ENCODE data around the gene ARL4D.
"Not testable (repeated sequence)": the region's sequence is repeated elsewhere in the genome, so short reads cannot be mapped to it uniquely, and the experiment has no call there.

Gene ARL4D

DNA sequence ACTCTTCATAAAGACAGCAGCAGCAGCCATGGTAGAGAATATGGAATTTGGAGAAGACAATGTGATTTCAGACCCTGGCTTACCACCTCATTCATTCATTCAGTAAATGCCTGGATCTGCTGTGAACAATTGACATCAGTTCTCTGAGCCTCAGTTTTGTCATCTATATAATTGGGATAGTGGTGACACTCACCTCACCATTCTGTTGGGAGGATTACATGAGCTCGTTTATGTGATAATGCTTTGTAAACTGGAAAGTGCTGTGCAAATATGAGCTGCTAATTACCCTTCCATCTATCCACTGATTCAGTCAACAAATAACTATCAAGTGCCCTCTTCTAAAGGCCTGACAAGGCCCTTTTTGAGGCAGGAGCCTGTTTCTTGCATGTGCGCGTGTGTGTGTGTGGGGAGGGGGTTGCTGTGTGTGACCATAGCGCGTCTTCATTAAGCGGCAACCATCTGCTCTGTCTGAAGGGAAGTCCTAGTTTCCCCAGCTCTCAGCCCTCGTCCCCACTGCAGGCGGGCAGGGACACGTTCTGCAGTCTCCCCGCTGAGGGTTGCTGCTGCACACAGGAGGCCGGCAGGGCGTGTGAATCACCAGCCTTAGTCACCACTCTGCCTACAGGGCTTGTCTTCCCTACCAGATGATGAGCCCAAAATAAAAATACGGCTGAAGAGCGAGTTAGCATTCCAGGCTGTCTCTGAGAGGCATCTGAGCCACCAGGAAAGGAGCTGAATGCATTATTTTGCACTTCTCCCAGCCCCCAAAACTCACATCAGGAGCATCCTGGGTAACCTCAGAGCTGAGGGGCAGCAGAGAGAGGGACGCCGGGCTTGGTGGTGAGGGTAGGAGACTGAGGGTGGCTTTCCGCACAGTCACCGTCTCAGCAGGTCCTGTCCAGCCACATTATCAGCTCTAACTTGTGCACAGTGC is 19.9 kb downstream of the ARL4D start:
- H3K4me1 Mint-ChIP-seq (ENCODE audit: low read depth): no peaks in the 10 kb centered on the region
- no peaks in the 10 kb centered on the region for H3K9me3 Mint-ChIP-seq
- no peak overlapping the region for H3K4me3 Mint-ChIP-seq
- peaks cover 28% of the 10 kb centered on the region for H3K27me3 Mint-ChIP-seq
- DNase-seq: no peak
- no peaks in the 10 kb centered on the region for H3K36me3 Mint-ChIP-seq (ENCODE audit: low read depth)
- no peak overlapping the region for H3K27ac Mint-ChIP-seq

- not testable (repeated sequence) for DNase-seq; H3K27ac Mint-ChIP-seq; H3K36me3 Mint-ChIP-seq (ENCODE audit: low read depth); H3K4me3 Mint-ChIP-seq; H3K4me1 Mint-ChIP-seq (ENCODE audit: low read depth); H3K9me3 Mint-ChIP-seq
- H3K27me3 Mint-ChIP-seq: peaks cover 30% of the 10 kb centered on the region
These were observed 20.6 kb downstream of the ARL4D start for GRCh38 chr17:43419375-43419882.

DNA sequence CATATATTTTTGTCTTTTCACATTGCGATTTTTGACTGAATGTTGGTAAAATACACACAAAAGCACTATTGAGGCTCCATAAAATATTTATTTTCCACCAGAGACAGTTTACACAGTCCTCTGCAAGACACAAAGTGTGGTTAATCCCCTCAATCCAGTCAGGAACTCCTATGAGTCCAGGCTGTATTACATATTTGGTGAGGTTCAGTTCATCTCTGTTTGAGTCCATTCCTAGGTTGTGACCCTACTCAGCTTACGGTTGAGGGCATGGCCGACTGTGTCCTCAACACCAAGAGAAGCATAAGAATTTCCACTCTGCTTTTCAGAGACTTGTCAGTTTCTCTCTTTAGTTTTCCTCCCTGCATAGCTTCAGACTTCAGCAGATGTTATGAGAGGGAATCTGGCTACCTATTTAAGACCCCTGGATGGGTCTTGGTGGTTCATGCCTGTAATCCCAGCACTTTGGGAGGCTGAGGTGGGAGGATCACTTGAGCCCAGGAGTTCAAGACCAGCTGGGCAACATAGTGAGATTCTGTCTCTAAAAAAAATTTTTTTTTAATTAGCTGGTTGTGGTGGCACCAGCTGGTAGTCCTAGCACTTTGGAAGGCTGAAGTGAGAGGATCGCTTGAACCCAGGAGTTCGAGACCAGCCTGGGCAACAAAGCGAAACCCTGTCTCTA is 25.1 kb downstream of the ARL4D start:
- H3K9me3 Mint-ChIP-seq: no peaks in the 10 kb centered on the region
- no peak overlapping the region for H3K4me3 Mint-ChIP-seq
- peaks cover 31% of the 10 kb centered on the region for H3K27me3 Mint-ChIP-seq
- no peaks in the 10 kb centered on the region for H3K36me3 Mint-ChIP-seq (ENCODE audit: low read depth)
- DNase-seq: no peak
- H3K27ac Mint-ChIP-seq: no peak overlapping the region
- H3K4me1 Mint-ChIP-seq (ENCODE audit: low read depth): no peaks in the 10 kb centered on the region

GRCh38 chr17:43427362-43428043 is 28.7 kb downstream of the ARL4D start:
- Mint-ChIP-seq H3K4me3 (no peak overlapping the region), H3K9me3 (no peaks in the 10 kb centered on the region), H3K4me1 (ENCODE audit: low read depth) (no peaks in the 10 kb centered on the region), H3K27ac (no peak overlapping the region), H3K36me3 (ENCODE audit: low read depth) (no peaks in the 10 kb centered on the region), H3K27me3 (peaks cover 34% of the 10 kb centered on the region)
- no peak for DNase-seq

DNA sequence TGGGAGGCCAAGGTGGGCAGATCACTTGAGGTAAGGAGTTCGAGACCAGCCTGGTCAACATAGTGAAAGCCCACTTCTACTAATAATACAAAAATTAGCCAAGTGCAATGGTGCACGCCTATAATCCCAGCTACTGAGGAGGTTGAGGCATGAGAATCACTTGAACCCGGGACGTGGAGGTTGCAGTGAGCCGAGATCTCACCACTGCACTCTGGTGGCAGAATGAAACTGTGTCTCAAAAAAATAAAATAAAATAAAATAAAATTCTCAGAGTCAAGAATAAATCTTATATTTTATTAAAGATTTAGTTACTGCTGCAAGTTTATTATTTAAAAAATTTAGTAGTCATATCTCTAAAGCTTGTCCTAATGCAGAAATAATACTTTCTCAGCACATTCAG is 29.7 kb downstream of the ARL4D start:
- DNase-seq: no peak
- no peaks in the 10 kb centered on the region for H3K9me3 Mint-ChIP-seq
- H3K27me3 Mint-ChIP-seq: peaks cover 37% of the 10 kb centered on the region
- H3K4me1 Mint-ChIP-seq (ENCODE audit: low read depth): no peaks in the 10 kb centered on the region
- H3K36me3 Mint-ChIP-seq (ENCODE audit: low read depth): no peaks in the 10 kb centered on the region
- H3K4me3 Mint-ChIP-seq: no peak overlapping the region
- no peak overlapping the region for H3K27ac Mint-ChIP-seq

GRCh38 chr17:43430936-43431713 is 32.3 kb downstream of the ARL4D start:
- no peaks in the 10 kb centered on the region for H3K4me1 Mint-ChIP-seq (ENCODE audit: low read depth)
- H3K4me3 Mint-ChIP-seq: no peak overlapping the region
- no peak for DNase-seq
- peaks cover 39% of the 10 kb centered on the region for H3K27me3 Mint-ChIP-seq
- no peaks in the 10 kb centered on the region for H3K9me3 Mint-ChIP-seq
- H3K36me3 Mint-ChIP-seq (ENCODE audit: low read depth): no peaks in the 10 kb centered on the region
- H3K27ac Mint-ChIP-seq: no peak overlapping the region

- Mint-ChIP-seq H3K27ac (no peak overlapping the region), H3K4me3 (no peak overlapping the region), H3K4me1 (ENCODE audit: low read depth) (no peaks in the 10 kb centered on the region), H3K27me3 (peaks cover 37% of the 10 kb centered on the region), H3K9me3 (no peaks in the 10 kb centered on the region), H3K36me3 (ENCODE audit: low read depth) (no peaks in the 10 kb centered on the region)
- DNase-seq: no peak
These were observed 33.1 kb downstream of the ARL4D start for GRCh38 chr17:43431714-43432523.

- Mint-ChIP-seq H3K36me3 (ENCODE audit: low read depth) (no peaks in the 10 kb centered on the region), H3K27ac (no peak overlapping the region), H3K4me3 (no peak overlapping the region), H3K9me3 (no peaks in the 10 kb centered on the region), H3K27me3 (peaks cover 36% of the 10 kb centered on the region), H3K4me1 (ENCODE audit: low read depth) (no peaks in the 10 kb centered on the region)
- no peak for DNase-seq
These were observed 36.1 kb downstream of the ARL4D start for GRCh38 chr17:43434902-43435319.

DNA sequence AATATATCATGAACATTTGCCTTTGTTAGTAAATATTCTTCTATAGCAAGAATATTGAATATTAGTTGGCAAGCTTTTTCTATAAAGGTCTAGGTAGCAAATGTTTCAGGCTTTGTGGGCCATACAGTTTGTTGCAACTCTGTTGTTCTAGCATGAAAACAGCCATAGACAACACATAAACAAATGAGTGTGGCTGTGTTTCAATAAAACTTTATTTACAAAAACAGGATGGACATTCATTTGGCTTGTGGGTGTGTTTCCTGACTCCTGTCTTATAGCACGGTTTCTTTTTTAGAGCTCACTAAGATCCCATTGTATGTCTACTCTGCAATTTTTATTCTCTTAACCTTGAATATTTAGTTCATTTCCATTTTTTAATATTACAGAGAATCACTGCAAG is 39.0 kb downstream of the ARL4D start:
- Mint-ChIP-seq H3K27me3 (peaks cover 21% of the 10 kb centered on the region), H3K4me1 (ENCODE audit: low read depth) (no peaks in the 10 kb centered on the region), H3K27ac (no peak overlapping the region), H3K4me3 (no peak overlapping the region), H3K9me3 (no peaks in the 10 kb centered on the region), H3K36me3 (ENCODE audit: low read depth) (no peaks in the 10 kb centered on the region)
- DNase-seq: no peak

GRCh38 chr17:43438626-43439025 is 39.8 kb downstream of the ARL4D start:
- H3K36me3 Mint-ChIP-seq (ENCODE audit: low read depth): no peaks in the 10 kb centered on the region
- no peaks in the 10 kb centered on the region for H3K9me3 Mint-ChIP-seq
- H3K27me3 Mint-ChIP-seq: peaks cover 16% of the 10 kb centered on the region
- no peak overlapping the region for H3K4me3 Mint-ChIP-seq
- no peaks in the 10 kb centered on the region for H3K4me1 Mint-ChIP-seq (ENCODE audit: low read depth)
- no peak overlapping the region for H3K27ac Mint-ChIP-seq
- DNase-seq: no peak

DNA sequence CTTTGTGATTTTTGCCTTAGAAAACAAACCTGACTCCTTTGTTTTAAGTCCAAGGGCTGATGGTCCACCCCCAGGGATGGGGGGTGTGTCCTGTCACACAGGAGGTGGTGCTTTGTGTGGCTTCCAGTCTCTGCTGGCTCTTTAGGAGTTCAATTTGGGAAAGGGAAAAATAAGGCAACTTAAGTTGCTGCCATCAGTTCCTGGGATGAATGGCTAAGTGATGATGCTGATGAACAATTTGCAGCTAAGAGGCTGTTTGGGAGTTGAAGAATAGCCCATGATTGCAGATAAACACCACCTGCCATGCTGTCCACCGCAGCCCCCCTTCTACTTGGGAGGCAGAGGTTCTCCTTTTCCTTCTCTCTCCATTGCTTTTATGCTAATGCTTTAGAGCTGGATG is 40.2 kb downstream of the ARL4D start:
- H3K9me3 Mint-ChIP-seq: no peaks in the 10 kb centered on the region
- no peak overlapping the region for H3K27ac Mint-ChIP-seq
- no peak for DNase-seq
- no peaks in the 10 kb centered on the region for H3K36me3 Mint-ChIP-seq (ENCODE audit: low read depth)
- no peak overlapping the region for H3K4me3 Mint-ChIP-seq
- no peaks in the 10 kb centered on the region for H3K4me1 Mint-ChIP-seq (ENCODE audit: low read depth)
- H3K27me3 Mint-ChIP-seq: peaks cover 15% of the 10 kb centered on the region

- H3K9me3 Mint-ChIP-seq: no peaks in the 10 kb centered on the region
- peaks cover 3% of the 10 kb centered on the region for H3K27me3 Mint-ChIP-seq
- H3K4me3 Mint-ChIP-seq: no peak overlapping the region
- no peaks in the 10 kb centered on the region for H3K4me1 Mint-ChIP-seq (ENCODE audit: low read depth)
- no peak overlapping the region for H3K27ac Mint-ChIP-seq
- H3K36me3 Mint-ChIP-seq (ENCODE audit: low read depth): no peaks in the 10 kb centered on the region
- DNase-seq: no peak
These were observed 43.9 kb downstream of the ARL4D start for GRCh38 chr17:43442711-43443110.

DNA sequence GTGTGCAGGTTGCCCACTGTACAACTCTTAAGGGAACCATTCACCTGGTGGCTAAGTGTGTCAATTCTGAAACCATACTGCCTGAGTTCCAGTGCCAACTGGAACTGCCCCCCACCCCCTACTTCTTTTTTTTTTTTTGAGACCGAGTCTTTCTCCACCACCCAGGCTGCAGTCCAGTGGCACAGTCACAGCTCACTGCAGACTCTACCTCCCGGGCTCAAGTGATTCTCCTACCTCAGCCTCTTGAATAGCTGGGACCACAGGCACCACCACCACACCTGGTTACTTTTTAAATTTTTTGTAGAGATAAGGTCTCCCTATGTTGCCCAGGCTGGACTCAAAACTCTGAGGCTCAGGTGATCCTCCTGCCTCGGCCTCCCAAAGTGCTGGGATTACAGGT is 44.6 kb downstream of the ARL4D start:
- peaks cover 3% of the 10 kb centered on the region for H3K27me3 Mint-ChIP-seq
- H3K4me3 Mint-ChIP-seq: no peak overlapping the region
- no peak for DNase-seq
- H3K4me1 Mint-ChIP-seq (ENCODE audit: low read depth): no peaks in the 10 kb centered on the region
- no peaks in the 10 kb centered on the region for H3K9me3 Mint-ChIP-seq
- H3K27ac Mint-ChIP-seq: no peak overlapping the region
- no peaks in the 10 kb centered on the region for H3K36me3 Mint-ChIP-seq (ENCODE audit: low read depth)
